K562 (cell line): ENCODE data around the gene FRMD5. TPM values are rescaled to one million over a fixed set of nuclear protein-coding genes. Genes with fewer than 3 reads are reported as not detected.

ENCODE experiments used
- KAT2B ChIP-seq: IDR thresholded peaks from one replicate; pipeline ENCODE4 v1.6.1; 2012; ENCODE audit warnings: low read depth, mild to moderate bottlenecking, control low read depth, inconsistent platforms, low read length, moderate library complexity
- MBD2 ChIP-seq: sonication (generic); IDR thresholded peaks from 2 replicates; pipeline ENCODE4 v1.6.1; 2016; ENCODE audit warnings: low read depth, borderline replicate concordance
- NCOA4 ChIP-seq: fragments of 450-650 bp; IDR thresholded peaks from 2 replicates; pipeline ENCODE4 v1.6.1; 2018; ENCODE audit warnings: mild to moderate bottlenecking; ENCODE audit not compliant: partially characterized antibody
- POLR2AphosphoS2 ChIP-seq: IDR thresholded peaks from 2 replicates; pipeline ENCODE4 v1.6.1; 2012; ENCODE audit warnings: low read length, improper control_type of control experiment
- POLR2AphosphoS5 ChIP-seq: IDR thresholded peaks from 2 replicates; pipeline ENCODE4 v1.6.1; 2011; ENCODE audit warnings: mild to moderate bottlenecking, low read depth, low read length, moderate library complexity; ENCODE audit not compliant: control insufficient read depth, insufficient read depth
- TEAD4 ChIP-seq, 2 experiments: sonication (generic) in 1 of 2; formaldehyde crosslinking in 1 of 2; IDR thresholded peaks; 2 replicates each; pipeline versions ENCODE4 v1.6.1 to v1.8.0; 2012 to 2022; ENCODE audit warnings: borderline replicate concordance in 1 of 2, inconsistent platforms in 1 of 2, low read length in 1 of 2, mild to moderate bottlenecking in 1 of 2, missing genetic modification reagents in 1 of 2
- ZBTB26 ChIP-seq: fragments of 450-650 bp; formaldehyde crosslinking; IDR thresholded peaks from 2 replicates; pipeline ENCODE4 v1.4.0; 2022; ENCODE audit warnings: missing genetic modification characterization
- polyA plus RNA-seq, 8 experiments: library from polyadenylated mRNA; depleted of rRNA in 4 of 8; stranded (reverse) in 5 of 8; unstranded in 3 of 8; fragments of >200 nt; fragmentation: Nextera tagmentation in 2 of 8; fragmentation: Illumina TruSeq in 1 of 8; extraction: Ambion mirVana in 2 of 8; extraction: Trizol in 1 of 8; gene quantifications; 2 replicates each; pipeline versions ENCODE4 v1.2.1 to v1.2.3, GENCODE V29; 2011 to 2014; ENCODE audit warnings: inconsistent platforms in 1 of 8, missing spikeins in 1 of 8
- total RNA-seq, 7 experiments: library from RNA; depleted of rRNA in 6 of 7; stranded (reverse); fragments of >200 nt in 6 of 7; fragmentation: Illumina TruSeq in 2 of 7; extraction: Trizol in 2 of 7; gene quantifications; 2 replicates each; pipeline versions ENCODE4 v1.2.1 to v1.2.3, GENCODE V29; 2011 to 2021; ENCODE audit warnings: low replicate concordance in 1 of 7
- TF ChIP-seq, protein P1 (sequence below), 2 experiments: IDR thresholded peaks in 1 of 2; conservative IDR thresholded peaks in 1 of 2; 2 replicates each; pipeline ENCODE4 v1.6.1; 2016; ENCODE audit warnings: low read depth in 2 of 2, mild to moderate bottlenecking in 1 of 2, missing compliant biosample characterization in 1 of 2, missing genetic modification characterization in 1 of 2, moderate library complexity in 1 of 2

Gene FRMD5
- total and polyA plus RNA-seq, 9 of the 15 experiments (the other 6 are each of a cell fraction or from before 2014, with no cell fraction given): 0.13 to 0.38 TPM; not detected in 7

DNA sequence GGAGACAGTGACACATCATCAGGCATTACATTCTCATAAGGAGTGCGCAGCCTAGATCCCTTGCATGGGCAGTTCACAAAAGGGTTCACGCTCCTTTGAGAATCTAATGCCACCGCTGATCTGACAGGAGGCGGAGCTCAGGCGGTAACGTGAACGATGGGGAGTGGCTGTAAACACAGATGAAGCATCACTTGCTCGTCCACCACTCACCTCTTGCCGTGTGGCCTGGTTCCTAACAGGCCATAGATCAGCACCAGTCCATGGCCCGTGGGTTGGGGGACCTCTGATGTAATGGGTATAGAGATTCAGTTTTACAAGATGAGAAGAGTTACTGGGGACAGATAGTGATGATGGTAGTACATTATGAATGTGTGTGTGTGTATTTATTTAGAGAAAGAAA, 63.0 kb downstream of the FRMD5 start (continued):
- TF ChIP-seq TEAD4 (IDR thresholded peaks at IDR 0.05; ENCODE audit: low read length) (no peak), TEAD4 (CRISPR knock-in tag; IDR thresholded peaks at IDR 0.05; ENCODE audit: borderline replicate concordance) (no peak), NCOA4 (no peak), MBD2 (no peak), ZBTB26 (CRISPR knock-in tag) (no peak), POLR2AphosphoS5 (no peak), KAT2B (no peak), POLR2AphosphoS2 (no peak)
- TF ChIP-seq, protein P1, sequence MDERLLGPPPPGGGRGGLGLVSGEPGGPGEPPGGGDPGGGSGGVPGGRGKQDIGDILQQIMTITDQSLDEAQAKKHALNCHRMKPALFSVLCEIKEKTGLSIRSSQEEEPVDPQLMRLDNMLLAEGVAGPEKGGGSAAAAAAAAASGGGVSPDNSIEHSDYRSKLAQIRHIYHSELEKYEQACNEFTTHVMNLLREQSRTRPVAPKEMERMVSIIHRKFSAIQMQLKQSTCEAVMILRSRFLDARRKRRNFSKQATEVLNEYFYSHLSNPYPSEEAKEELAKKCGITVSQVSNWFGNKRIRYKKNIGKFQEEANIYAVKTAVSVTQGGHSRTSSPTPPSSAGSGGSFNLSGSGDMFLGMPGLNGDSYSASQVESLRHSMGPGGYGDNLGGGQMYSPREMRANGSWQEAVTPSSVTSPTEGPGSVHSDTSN (CRISPR knock-in tag; IDR thresholded peaks at IDR 0.05; ENCODE audit: low read depth): no peak
- TF ChIP-seq, protein P1 (tag; conservative IDR thresholded peaks at IDR 0.05; ENCODE audit: low read depth): no peak
